Kidney (tissue), 14 donors: ENCODE measurements around the gene PIGO. TPM values are rescaled to one million over a fixed set of nuclear protein-coding genes. Genes with fewer than 3 reads are reported as not detected.

Source experiments
- DNase-seq, 5 donors: peaks; one replicate each; pipeline ENCODE4 v3.0.0-alpha.2; 2013 to 2020
- FAIRE-seq: peaks from 2 replicates; lab custom pipeline; 2012; peaks lifted over from hg19 to GRCh38; lab: Jason Lieb, UNC
- H3K27ac ChIP-seq, 2 donors: one replicate each; pipeline ENCODE4 v1.7.0; 2013; ENCODE audit warnings: low read depth in 2 of 2, low read length in 2 of 2, inconsistent platforms in 1 of 2
- H3K27me3 ChIP-seq: one replicate; pipeline ENCODE4 v1.7.1; 2013; ENCODE audit warnings: low read length, inconsistent platforms; ENCODE audit not compliant: control insufficient read depth, insufficient read depth
- H3K36me3 ChIP-seq, 3 donors: one replicate each; pipeline versions ENCODE4 v1.7.0 to v1.7.1; 2013; ENCODE audit warnings: low read length in 3 of 3, control low read depth in 1 of 3, inconsistent platforms in 1 of 3; ENCODE audit not compliant: insufficient read depth in 3 of 3, control insufficient read depth in 2 of 3
- H3K4me1 ChIP-seq, 3 donors: one replicate each; pipeline versions ENCODE4 v1.7.0 to v1.7.1; 2013; ENCODE audit warnings: low read length in 3 of 3, inconsistent platforms in 1 of 3, low read depth in 1 of 3; ENCODE audit not compliant: control insufficient read depth in 2 of 3, insufficient read depth in 2 of 3
- H3K4me3 ChIP-seq, 3 donors: one replicate each; pipeline versions ENCODE4 v1.7.0 to v1.8.1; 2013; ENCODE audit warnings: low read length in 3 of 3, control low read depth in 1 of 3, inconsistent platforms in 1 of 3
- H3K9ac ChIP-seq, 3 donors: one replicate each; pipeline versions ENCODE4 v1.7.0 to v1.7.1; 2013; ENCODE audit warnings: low read length in 3 of 3, control low read depth in 1 of 3, inconsistent platforms in 1 of 3
- H3K9me3 ChIP-seq, 3 donors: one replicate each; pipeline versions ENCODE4 v1.7.0 to v1.7.1; 2013; ENCODE audit warnings: low read length in 3 of 3, control low read depth in 1 of 3, inconsistent platforms in 1 of 3; ENCODE audit not compliant: control insufficient read depth in 2 of 3, insufficient read depth in 1 of 3
- intact Hi-C: fragments of 100-400 bp; cut with DNase I; formaldehyde crosslinking; loops from one replicate; pipeline ENCODE4 v1.11.1; 2022
- polyA plus RNA-seq: library from polyadenylated mRNA; stranded (reverse); fragments of 350-450 nt; fragmentation: Illumina TruSeq; extraction: RNeasy Lipid Tissue Mini Kit (QIAGEN cat#74804); gene quantifications from one replicate; pipeline ENCODE4 v1.2.3, GENCODE V29; 2014; ENCODE audit warnings: low read depth, low replicate concordance; ENCODE audit not compliant: insufficient read depth
- total RNA-seq: library from RNA; stranded (reverse); fragmentation: NEBNext Ultra II Directional; extraction: Animal tissue kit (Norgen Biotek cat#: 25700); gene quantifications from one replicate; pipeline ENCODE4 v1.2.1, GENCODE V29; 2021
- TF ChIP-seq, protein P1 (sequence below): IDR thresholded peaks from 3 replicates; pipeline ENCODE4 v1.5.1; 2012; ENCODE audit warnings: mild to moderate bottlenecking, moderate library complexity, borderline replicate concordance; ENCODE audit not compliant: insufficient read depth; ENCODE audit errors: extremely low read depth
- donor health status: control.
- donor health status: control.
- donor health status: control.
- donor health status: control.
- donor health status: control.
- donor health status: DM: yes; HTN: yes; CAD: no.
- donor health status: Normal renal cell carcinoma (clear cell type).

PIGO gene
- total and polyA plus RNA-seq, 2 donors from 2014 or later = 28.1 to 34.9 TPM

DNA sequence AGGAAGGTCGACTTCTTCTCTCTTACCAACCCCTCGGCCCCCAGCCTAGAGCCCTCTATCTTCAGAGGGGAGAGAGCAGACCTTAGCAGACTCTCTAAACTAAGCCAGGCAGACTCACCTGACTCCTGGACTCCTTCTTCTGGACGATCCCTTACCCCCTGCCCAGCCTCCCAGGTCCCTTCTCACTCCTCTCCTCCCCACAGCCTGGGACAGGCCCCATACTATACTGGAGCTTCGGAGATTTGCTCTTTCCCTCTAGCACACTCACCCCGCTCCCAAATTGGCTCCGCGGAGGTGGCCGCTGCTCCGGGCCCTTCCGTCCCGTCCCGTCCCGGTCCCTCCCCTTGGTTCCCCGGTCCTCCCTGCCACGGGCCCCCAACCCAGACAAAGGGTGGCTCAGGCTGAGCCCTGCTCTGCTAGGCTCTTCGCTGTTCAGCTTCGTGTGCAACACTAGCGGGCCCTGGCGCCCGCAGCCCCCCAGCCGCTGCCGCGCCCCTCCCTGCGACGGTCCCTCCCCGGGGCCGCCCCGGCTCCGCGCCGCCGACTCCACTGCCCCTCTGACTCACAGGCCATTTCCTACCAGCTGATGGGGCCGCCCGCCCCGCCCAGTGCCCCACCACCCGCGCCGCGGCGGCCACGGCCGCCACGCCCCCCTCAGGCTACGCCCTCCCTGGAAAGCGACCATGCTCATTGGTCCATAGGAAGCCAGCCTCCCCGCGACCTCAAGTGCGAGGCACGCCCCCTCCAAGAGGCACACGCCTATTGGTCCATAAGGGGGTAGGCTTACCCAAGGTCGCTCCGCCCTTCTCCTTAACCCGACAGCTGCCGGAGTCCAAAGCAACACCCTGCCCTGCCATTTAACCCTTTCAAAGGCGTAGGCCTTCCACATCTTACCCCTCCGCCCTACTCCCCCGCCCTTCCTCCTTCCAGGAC is 14.9 kb upstream of the PIGO start:
- intact Hi-C loops = no loop called here
- H3K4me3 ChIP-seq = peak overlapping the region; percentile 65 to 85 (median 73)
- DNase-seq = peak; percentile 98 to 99 (median 99)
- H3K9me3 ChIP-seq = no peaks in the 10 kb centered on the region
- peak; percentile 42 for FAIRE-seq
- H3K27ac ChIP-seq = peak overlapping the region; percentile 68 to 87
- no peaks in the 10 kb centered on the region for H3K27me3 ChIP-seq
- TF ChIP-seq, protein P1, sequence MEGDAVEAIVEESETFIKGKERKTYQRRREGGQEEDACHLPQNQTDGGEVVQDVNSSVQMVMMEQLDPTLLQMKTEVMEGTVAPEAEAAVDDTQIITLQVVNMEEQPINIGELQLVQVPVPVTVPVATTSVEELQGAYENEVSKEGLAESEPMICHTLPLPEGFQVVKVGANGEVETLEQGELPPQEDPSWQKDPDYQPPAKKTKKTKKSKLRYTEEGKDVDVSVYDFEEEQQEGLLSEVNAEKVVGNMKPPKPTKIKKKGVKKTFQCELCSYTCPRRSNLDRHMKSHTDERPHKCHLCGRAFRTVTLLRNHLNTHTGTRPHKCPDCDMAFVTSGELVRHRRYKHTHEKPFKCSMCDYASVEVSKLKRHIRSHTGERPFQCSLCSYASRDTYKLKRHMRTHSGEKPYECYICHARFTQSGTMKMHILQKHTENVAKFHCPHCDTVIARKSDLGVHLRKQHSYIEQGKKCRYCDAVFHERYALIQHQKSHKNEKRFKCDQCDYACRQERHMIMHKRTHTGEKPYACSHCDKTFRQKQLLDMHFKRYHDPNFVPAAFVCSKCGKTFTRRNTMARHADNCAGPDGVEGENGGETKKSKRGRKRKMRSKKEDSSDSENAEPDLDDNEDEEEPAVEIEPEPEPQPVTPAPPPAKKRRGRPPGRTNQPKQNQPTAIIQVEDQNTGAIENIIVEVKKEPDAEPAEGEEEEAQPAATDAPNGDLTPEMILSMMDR = no peak
- peaks cover 0 to 11% (median 9%) of the 10 kb centered on the region in 3 donors for H3K36me3 ChIP-seq
- peak overlapping the region; percentile 58 to 96 (median 64) for H3K9ac ChIP-seq
- peaks cover 2 to 43% (median 35%) of the 10 kb centered on the region in 3 donors for H3K4me1 ChIP-seq

DNA sequence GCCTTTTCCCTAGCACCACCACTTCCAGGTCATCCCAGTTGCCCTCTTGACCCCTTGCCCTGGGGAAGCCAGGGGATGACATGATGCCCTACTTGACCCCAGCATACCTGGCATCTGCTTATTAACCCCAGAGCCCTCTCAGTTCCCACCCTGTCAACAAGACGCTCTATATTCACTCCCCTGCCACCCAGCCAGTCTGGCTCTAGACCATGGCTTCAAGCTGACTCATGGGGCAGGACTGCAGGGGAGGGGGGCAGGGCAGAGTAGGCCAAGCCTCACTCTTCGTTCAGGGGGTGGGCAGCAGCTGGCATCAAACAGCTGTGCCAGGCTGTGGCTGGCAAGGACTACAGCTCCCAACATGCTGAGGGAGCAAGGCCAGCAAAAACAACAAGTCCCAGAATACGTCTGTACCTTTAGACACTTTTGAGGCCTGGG is 14.0 kb upstream of the PIGO start:
- peaks cover 0 to 16% (median 12%) of the 10 kb centered on the region in 3 donors for H3K36me3 ChIP-seq
- H3K4me1 ChIP-seq = peaks cover 2 to 39% (median 35%) of the 10 kb centered on the region in 3 donors
- DNase-seq (peak in 2 of 5 donors; percentile 66 to 80), FAIRE-seq (no peak)
- peak overlapping the region in 2 of 3 donors; percentile 64 to 96 for H3K9ac ChIP-seq
- intact Hi-C loops = no loop called here
- no peaks in the 10 kb centered on the region for H3K9me3 ChIP-seq
- H3K27me3 ChIP-seq = no peaks in the 10 kb centered on the region
- H3K27ac ChIP-seq = peak overlapping the region in 1 of 2 donors; percentile 13
- TF ChIP-seq, protein P1 = no peak
- peak overlapping the region in 2 of 3 donors; percentile 73 to 85 for H3K4me3 ChIP-seq

DNA sequence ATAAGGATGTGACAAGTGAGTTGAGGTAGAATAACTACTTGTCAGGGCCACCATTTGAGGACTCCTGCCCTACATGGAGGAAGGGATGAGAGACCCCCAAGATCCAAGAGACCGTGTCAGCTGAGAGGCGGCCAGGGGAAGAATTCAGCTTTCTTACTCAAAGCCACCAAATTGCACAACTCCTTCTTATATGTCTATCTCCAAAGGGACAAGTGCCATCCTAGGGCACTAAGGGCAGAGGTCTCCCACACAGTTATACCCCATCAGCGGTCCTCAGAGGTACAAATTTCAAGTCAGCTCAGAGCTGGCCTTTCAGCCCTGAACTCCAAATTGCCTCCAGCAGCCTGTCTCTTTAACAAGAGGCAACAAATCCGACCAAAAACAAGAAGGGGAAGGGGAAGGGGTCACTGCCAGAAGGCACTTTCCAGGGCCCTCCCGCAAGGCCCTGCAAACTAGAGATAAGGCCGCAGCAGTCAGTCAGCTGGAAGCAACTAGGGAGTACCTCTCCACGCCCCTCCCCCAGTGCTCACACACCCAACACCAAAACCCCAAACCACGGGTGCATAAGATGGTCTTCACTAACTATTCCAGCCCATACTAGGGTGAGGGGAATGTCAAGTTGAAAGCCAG is 12.7 kb upstream of the PIGO start:
- Histone ChIP-seq H3K4me1 (peaks cover 2 to 29% (median 23%) of the 10 kb centered on the region in 3 donors), H3K4me3 (no peak overlapping the region), H3K9me3 (no peaks in the 10 kb centered on the region), H3K27me3 (no peaks in the 10 kb centered on the region), H3K27ac (no peak overlapping the region), H3K36me3 (peaks cover 2 to 23% (median 17%) of the 10 kb centered on the region in 3 donors), H3K9ac (no peak overlapping the region)
- FAIRE-seq (no peak), DNase-seq (no peak)
- TF ChIP-seq, protein P1 = no peak
- intact Hi-C loops = no loop called here
